PC-3 (cell line): ENCODE measurements around the gene ADAM12. TPM values are rescaled to one million over a fixed set of nuclear protein-coding genes. Genes with fewer than 3 reads are reported as not detected.

Experiments
- ATAC-seq: fragments of 200-7000 bp; cut with Tn5 transposase; 2 replicates; pipeline ENCODE4 v1.9.1; 2020; ENCODE audit warnings: mild to moderate bottlenecking, moderate library complexity
- BruUV-seq: library from RNA; stranded (reverse); fragments of 400-500 nt; replicated peaks from 2 replicates; lab custom pipeline; 2021; lab: Mats Ljungman, UMichigan
- CTCF ChIA-PET: fragments of 300-600 bp; sonication (Branson Sonifier 250); formaldehyde crosslinking; loops from one replicate; lab custom pipeline; 2022; ENCODE audit warnings: antibody characterized with exemption; lab: Charles Lee
- POLR2A ChIA-PET: fragments of 300-600 bp; sonication (Branson Sonifier 250); formaldehyde crosslinking; loops from one replicate; lab custom pipeline; 2022; ENCODE audit warnings: antibody characterized with exemption; ENCODE audit not compliant: unreplicated experiment; lab: Charles Lee
- DNase-seq: peaks from one replicate; pipeline ENCODE4 v3.0.0-alpha.2; 2015
- H2AFZ ChIP-seq: fragments of 300-600 bp; sonication (generic); 2 replicates; pipeline ENCODE4 v1.6.0; 2016; ENCODE audit warnings: antibody characterized with exemption, low read length
- H3F3A ChIP-seq: fragments of 300-600 bp; sonication (generic); one replicate; pipeline ENCODE4 v1.6.0; 2017; ENCODE audit warnings: antibody characterized with exemption, low read length, control low read depth, mild to moderate bottlenecking; ENCODE audit not compliant: unreplicated experiment
- H3K27ac ChIP-seq: fragments of 300-600 bp; sonication (generic); 2 replicates; pipeline ENCODE4 v1.5.1; 2016; ENCODE audit warnings: mild to moderate bottlenecking, low read length
- H3K27me3 ChIP-seq: fragments of 300-600 bp; sonication (generic); 2 replicates; pipeline ENCODE4 v1.6.1; 2016; ENCODE audit warnings: low read length, mixed read lengths
- H3K36me3 ChIP-seq: fragments of 300-600 bp; sonication (generic); 2 replicates; pipeline ENCODE4 v1.6.1; 2016; ENCODE audit warnings: low read depth, mixed run types, low read length, mixed read lengths
- H3K4me1 ChIP-seq: fragments of 300-600 bp; sonication (generic); 2 replicates; pipeline ENCODE4 v1.5.1; 2016; ENCODE audit warnings: low read length; ENCODE audit not compliant: insufficient read depth
- H3K4me2 ChIP-seq: fragments of 300-600 bp; sonication (generic); 2 replicates; pipeline ENCODE4 v1.6.0; 2016; ENCODE audit warnings: low read length
- H3K4me3 ChIP-seq: fragments of 300-600 bp; sonication (generic); 2 replicates; pipeline ENCODE4 v1.5.1; 2016; ENCODE audit warnings: mild to moderate bottlenecking, low read length, mixed read lengths
- H3K79me2 ChIP-seq: fragments of 300-600 bp; sonication (generic); 2 replicates; pipeline ENCODE4 v1.6.1; 2017; ENCODE audit warnings: low read length, mixed read lengths
- H3K9ac ChIP-seq: fragments of 300-600 bp; sonication (generic); 2 replicates; pipeline ENCODE4 v1.6.0; 2016; ENCODE audit warnings: mild to moderate bottlenecking, low read length
- H3K9me2 ChIP-seq: fragments of 300-600 bp; sonication (generic); replicated peaks from 2 replicates; pipeline ENCODE4 v1.6.1; 2016; ENCODE audit warnings: mixed run types, low read length, mixed read lengths
- H3K9me3 ChIP-seq: fragments of 300-600 bp; sonication (generic); 2 replicates; pipeline ENCODE4 v1.6.1; 2016; ENCODE audit warnings: low read length, mixed read lengths
- H4K20me1 ChIP-seq: fragments of 300-600 bp; sonication (generic); 2 replicates; pipeline ENCODE4 v1.6.1; 2016; ENCODE audit warnings: low read length, mixed read lengths
- CTCF ChIP-seq: fragments of 300-600 bp; sonication (generic); conservative IDR thresholded peaks from 2 replicates; pipeline ENCODE4 v1.5.1; 2017; ENCODE audit warnings: antibody characterized with exemption, low read depth, mild to moderate bottlenecking, low read length
- EZH2 ChIP-seq: fragments of 300-600 bp; sonication (generic); IDR thresholded peaks from one replicate; pipeline ENCODE4 v1.6.1; 2017; ENCODE audit warnings: antibody characterized with exemption, mild to moderate bottlenecking, low read length; ENCODE audit not compliant: unreplicated experiment
- EZH2phosphoT487 ChIP-seq: fragments of 300-600 bp; sonication (generic); IDR thresholded peaks from 2 replicates; pipeline ENCODE4 v1.6.1; 2018; ENCODE audit warnings: mild to moderate bottlenecking, antibody characterized with exemption, low read length, borderline replicate concordance
- intact Hi-C: fragments of 100-400 bp; cut with micrococcal nuclease; formaldehyde crosslinking; loops from 2 replicates; pipeline ENCODE4 v1.9.0; 2023
- total RNA-seq: library from RNA; depleted of rRNA; stranded (reverse); fragments of >200 nt; gene quantifications from 2 replicates; pipeline ENCODE4 v1.2.3, GENCODE V29; 2014

ADAM12 gene
- total RNA-seq, 1 experiment from 2014 or later = 3.4 TPM

- Histone ChIP-seq H3K36me3 (no peaks in the 10 kb centered on the region; the same call in 1 of the 2 replicates), H3K4me3 (no peak overlapping the region), H3K9me2 (no peaks in the 10 kb centered on the region), H3K27me3 (no peaks in the 10 kb centered on the region), H3K79me2 (no peaks in the 10 kb centered on the region), H3F3A (no peaks in the 10 kb centered on the region), H3K9ac (peak overlapping the region; percentile 78), H3K9me3 (no peaks in the 10 kb centered on the region), H2AFZ (no peak overlapping the region), H3K27ac (peak overlapping the region; percentile 97), H4K20me1 (no peaks in the 10 kb centered on the region), H3K4me2 (peak overlapping the region; percentile 11; the same call in 1 of the 2 replicates), H3K4me1 (peaks cover 58% of the 10 kb centered on the region)
- DNase-seq = peak; percentile 28
- CTCF ChIA-PET = no interaction called here
- no peak for ATAC-seq
- POLR2A ChIA-PET = no interaction called here
- TF ChIP-seq CTCF = no peak
- no peak for TF ChIP-seq EZH2
- no peak for TF ChIP-seq EZH2phosphoT487
- no TSS peak for BruUV-seq
- intact Hi-C loops = loop anchor here (10.0 kb wide), 1 partner anchor 319 kb away; the partner anchor contains the start of gene ADAM12
Observed at GRCh38 chr10:126065751-126066377, 322.4 kb downstream of the ADAM12 start.

GRCh38 chr10:126064512-126064911, 323.8 kb downstream of the ADAM12 start:
- Histone ChIP-seq H3K4me1 (peaks cover 70% of the 10 kb centered on the region), H3K27ac (peak overlapping the region; percentile 98), H3K9me3 (no peaks in the 10 kb centered on the region), H4K20me1 (no peaks in the 10 kb centered on the region), H3K4me3 (no peak overlapping the region), H3K9me2 (no peaks in the 10 kb centered on the region), H3K4me2 (no peak overlapping the region), H3K79me2 (no peaks in the 10 kb centered on the region), H3F3A (peaks cover 9% of the 10 kb centered on the region), H3K36me3 (no peaks in the 10 kb centered on the region; the same call in 1 of the 2 replicates), H2AFZ (no peak overlapping the region), H3K27me3 (no peaks in the 10 kb centered on the region), H3K9ac (no peak overlapping the region)
- CTCF ChIA-PET = no interaction called here
- no peak for TF ChIP-seq EZH2phosphoT487
- TF ChIP-seq CTCF = no peak
- TF ChIP-seq EZH2 = no peak
- BruUV-seq = no TSS peak
- DNase-seq (no peak), ATAC-seq (no peak)
- POLR2A ChIA-PET = no interaction called here
- intact Hi-C loops = loop anchor here (10.0 kb wide), 1 partner anchor 320 kb away; the partner anchor contains the start of gene ADAM12

GRCh38 chr10:126063353-126063791, 324.9 kb downstream of the ADAM12 start:
- intact Hi-C loops = loop anchor here (2.0 to 10.0 kb wide), 3 partner anchors 27 to 321 kb away; partner anchors contain the start of gene ADAM12
- POLR2A ChIA-PET = no interaction called here
- Histone ChIP-seq H2AFZ (no peak overlapping the region), H3K4me2 (peak overlapping the region; percentile 45), H3K9ac (peak overlapping the region; percentile 93), H4K20me1 (no peaks in the 10 kb centered on the region), H3F3A (peaks cover 9% of the 10 kb centered on the region), H3K9me2 (no peaks in the 10 kb centered on the region), H3K4me1 (peaks cover 80% of the 10 kb centered on the region), H3K79me2 (no peaks in the 10 kb centered on the region), H3K27me3 (no peaks in the 10 kb centered on the region), H3K9me3 (no peaks in the 10 kb centered on the region), H3K27ac (peak overlapping the region; percentile 98), H3K4me3 (no peak overlapping the region), H3K36me3 (no peaks in the 10 kb centered on the region; the same call in 1 of the 2 replicates)
- CTCF ChIA-PET = interaction anchor here (0.6 kb wide), 1 partner anchor 81 kb away, joined by 3 read pairs; no protein-coding TSS in a partner anchor
- peak; percentile 81 for DNase-seq
- no TSS peak for BruUV-seq
- ATAC-seq = 0 out of 2 replicates have a peak, but pooled peaks have one; percentile 3
- TF ChIP-seq EZH2 (no peak), EZH2phosphoT487 (no peak), CTCF (no peak)
